PC-3 (cell line): ENCODE measurements around the gene PRMT6. TPM values are rescaled to one million over a fixed set of nuclear protein-coding genes. Genes with fewer than 3 reads are reported as not detected.
"Not testable (repeated sequence)": the region's sequence is repeated elsewhere in the genome, so short reads cannot be mapped to it uniquely, and the experiment has no call there.

ENCODE experiments used
- ATAC-seq: fragments of 200-7000 bp; cut with Tn5 transposase; 2 replicates; pipeline ENCODE4 v1.9.1; 2020; ENCODE audit warnings: mild to moderate bottlenecking, moderate library complexity
- BruUV-seq: library from RNA; stranded (reverse); fragments of 400-500 nt; replicated peaks from 2 replicates; lab custom pipeline; 2021; lab: Mats Ljungman, UMichigan
- CTCF ChIA-PET: fragments of 300-600 bp; sonication (Branson Sonifier 250); formaldehyde crosslinking; loops from one replicate; lab custom pipeline; 2022; ENCODE audit warnings: antibody characterized with exemption; lab: Charles Lee
- POLR2A ChIA-PET: fragments of 300-600 bp; sonication (Branson Sonifier 250); formaldehyde crosslinking; loops from one replicate; lab custom pipeline; 2022; ENCODE audit warnings: antibody characterized with exemption; ENCODE audit not compliant: unreplicated experiment; lab: Charles Lee
- DNase-seq: peaks from one replicate; pipeline ENCODE4 v3.0.0-alpha.2; 2015
- H2AFZ ChIP-seq: fragments of 300-600 bp; sonication (generic); 2 replicates; pipeline ENCODE4 v1.6.0; 2016; ENCODE audit warnings: antibody characterized with exemption, low read length
- H3F3A ChIP-seq: fragments of 300-600 bp; sonication (generic); one replicate; pipeline ENCODE4 v1.6.0; 2017; ENCODE audit warnings: antibody characterized with exemption, low read length, control low read depth, mild to moderate bottlenecking; ENCODE audit not compliant: unreplicated experiment
- H3K27ac ChIP-seq: fragments of 300-600 bp; sonication (generic); 2 replicates; pipeline ENCODE4 v1.5.1; 2016; ENCODE audit warnings: mild to moderate bottlenecking, low read length
- H3K27me3 ChIP-seq: fragments of 300-600 bp; sonication (generic); 2 replicates; pipeline ENCODE4 v1.6.1; 2016; ENCODE audit warnings: low read length, mixed read lengths
- H3K36me3 ChIP-seq: fragments of 300-600 bp; sonication (generic); 2 replicates; pipeline ENCODE4 v1.6.1; 2016; ENCODE audit warnings: low read depth, mixed run types, low read length, mixed read lengths
- H3K4me1 ChIP-seq: fragments of 300-600 bp; sonication (generic); 2 replicates; pipeline ENCODE4 v1.5.1; 2016; ENCODE audit warnings: low read length; ENCODE audit not compliant: insufficient read depth
- H3K4me2 ChIP-seq: fragments of 300-600 bp; sonication (generic); 2 replicates; pipeline ENCODE4 v1.6.0; 2016; ENCODE audit warnings: low read length
- H3K4me3 ChIP-seq: fragments of 300-600 bp; sonication (generic); 2 replicates; pipeline ENCODE4 v1.5.1; 2016; ENCODE audit warnings: mild to moderate bottlenecking, low read length, mixed read lengths
- H3K79me2 ChIP-seq: fragments of 300-600 bp; sonication (generic); 2 replicates; pipeline ENCODE4 v1.6.1; 2017; ENCODE audit warnings: low read length, mixed read lengths
- H3K9ac ChIP-seq: fragments of 300-600 bp; sonication (generic); 2 replicates; pipeline ENCODE4 v1.6.0; 2016; ENCODE audit warnings: mild to moderate bottlenecking, low read length
- H3K9me2 ChIP-seq: fragments of 300-600 bp; sonication (generic); replicated peaks from 2 replicates; pipeline ENCODE4 v1.6.1; 2016; ENCODE audit warnings: mixed run types, low read length, mixed read lengths
- H3K9me3 ChIP-seq: fragments of 300-600 bp; sonication (generic); 2 replicates; pipeline ENCODE4 v1.6.1; 2016; ENCODE audit warnings: low read length, mixed read lengths
- H4K20me1 ChIP-seq: fragments of 300-600 bp; sonication (generic); 2 replicates; pipeline ENCODE4 v1.6.1; 2016; ENCODE audit warnings: low read length, mixed read lengths
- CTCF ChIP-seq: fragments of 300-600 bp; sonication (generic); conservative IDR thresholded peaks from 2 replicates; pipeline ENCODE4 v1.5.1; 2017; ENCODE audit warnings: antibody characterized with exemption, low read depth, mild to moderate bottlenecking, low read length
- EZH2 ChIP-seq: fragments of 300-600 bp; sonication (generic); IDR thresholded peaks from one replicate; pipeline ENCODE4 v1.6.1; 2017; ENCODE audit warnings: antibody characterized with exemption, mild to moderate bottlenecking, low read length; ENCODE audit not compliant: unreplicated experiment
- EZH2phosphoT487 ChIP-seq: fragments of 300-600 bp; sonication (generic); IDR thresholded peaks from 2 replicates; pipeline ENCODE4 v1.6.1; 2018; ENCODE audit warnings: mild to moderate bottlenecking, antibody characterized with exemption, low read length, borderline replicate concordance
- intact Hi-C: fragments of 100-400 bp; cut with micrococcal nuclease; formaldehyde crosslinking; loops from 2 replicates; pipeline ENCODE4 v1.9.0; 2023
- total RNA-seq: library from RNA; depleted of rRNA; stranded (reverse); fragments of >200 nt; gene quantifications from 2 replicates; pipeline ENCODE4 v1.2.3, GENCODE V29; 2014

PRMT6 gene
- total RNA-seq, 1 experiment from 2014 or later, result 20.7 TPM

GRCh38 chr1:107051266-107051665 is 5.2 kb upstream of the PRMT6 start:
- no peak overlapping the region for H3K4me2 ChIP-seq
- H2AFZ ChIP-seq, result no peak overlapping the region
- BruUV-seq, result no TSS peak
- H3K4me1 ChIP-seq, result 0 out of 2 replicates have a peak, but pooled peaks cover 6% of the 10 kb centered on the region
- no peaks in the 10 kb centered on the region for H3K36me3 ChIP-seq
- no peak overlapping the region for H3K9ac ChIP-seq
- H4K20me1 ChIP-seq, result no peaks in the 10 kb centered on the region
- ATAC-seq (no peak), DNase-seq (no peak)
- no peak overlapping the region for H3K4me3 ChIP-seq
- no peaks in the 10 kb centered on the region for H3K27me3 ChIP-seq
- ChIA-PET CTCF (no interaction called here), POLR2A (no interaction called here)
- H3F3A ChIP-seq, result no peaks in the 10 kb centered on the region
- H3K27ac ChIP-seq, result no peak overlapping the region
- intact Hi-C loops, result no loop called here
- H3K9me3 ChIP-seq, result no peaks in the 10 kb centered on the region
- H3K79me2 ChIP-seq, result 0 out of 2 replicates have a peak, but pooled peaks cover 4% of the 10 kb centered on the region
- TF ChIP-seq EZH2phosphoT487 (no peak), CTCF (no peak), EZH2 (no peak)
- H3K9me2 ChIP-seq, result no peaks in the 10 kb centered on the region

GRCh38 chr1:107055919-107056425 is 502 bp upstream of the PRMT6 start:
- H4K20me1 ChIP-seq, intact Hi-C loops, H3K27me3 ChIP-seq, DNase-seq, H3K36me3 ChIP-seq, H3K9me2 ChIP-seq, H3F3A ChIP-seq, H3K27ac ChIP-seq, CTCF ChIA-PET, ATAC-seq, H3K9me3 ChIP-seq: not testable (repeated sequence)
- Histone ChIP-seq H3K79me2 (peaks cover 37% of the 10 kb centered on the region), H3K4me1 (peaks cover 20% of the 10 kb centered on the region), H2AFZ (peak overlapping the region; percentile 93), H3K4me2 (peak overlapping the region; percentile 99), H3K4me3 (peak overlapping the region; percentile 97), H3K9ac (peak overlapping the region; percentile 92)
- POLR2A ChIA-PET, result interaction anchor here (0.5 kb wide), 1 partner anchor 84 kb away, joined by 3 read pairs; no protein-coding TSS in a partner anchor
- TSS peak; percentile 40 for BruUV-seq

GRCh38 chr1:107057197-107058133 is 991 bp downstream of the PRMT6 start:
- peak overlapping the region; percentile 36 for H3K27ac ChIP-seq
- POLR2A ChIA-PET, result interaction anchor here (0.6 kb wide), 2 partner anchors 19 to 500 kb away, joined by 3 to 4 read pairs; no protein-coding TSS in a partner anchor
- peaks cover 20% of the 10 kb centered on the region for H3K4me1 ChIP-seq
- BruUV-seq, result no TSS peak
- no peaks in the 10 kb centered on the region for H4K20me1 ChIP-seq
- H3F3A ChIP-seq, result no peaks in the 10 kb centered on the region
- peak overlapping the region; percentile 92 for H3K9ac ChIP-seq
- H3K79me2 ChIP-seq, result peaks cover 37% of the 10 kb centered on the region
- peak; percentile 76 for ATAC-seq
- H3K9me3 ChIP-seq, result no peaks in the 10 kb centered on the region
- peak; percentile 64 for DNase-seq
- no peaks in the 10 kb centered on the region for H3K9me2 ChIP-seq
- H2AFZ ChIP-seq, result peak overlapping the region; percentile 93
- TF ChIP-seq EZH2 (no peak), CTCF (no peak), EZH2phosphoT487 (no peak)
- peaks cover 10% of the 10 kb centered on the region for H3K36me3 ChIP-seq
- intact Hi-C loops, result no loop called here
- peak overlapping the region; percentile 99 for H3K4me2 ChIP-seq
- peak overlapping the region; percentile 97 for H3K4me3 ChIP-seq
- CTCF ChIA-PET, result interaction anchor here (0.6 to 1.2 kb wide), 2 partner anchors 84 to 85 kb away, joined by 3 to 4 read pairs; no protein-coding TSS in a partner anchor
- no peaks in the 10 kb centered on the region for H3K27me3 ChIP-seq
